ENCODE results near the gene SNN. TPM values are rescaled to one million over a fixed set of nuclear protein-coding genes. Genes with fewer than 3 reads are reported as not detected.

Gene SNN
- total RNA-seq, 4 donors from 2014 or later, result 30.7 to 66.9 (median 33.6) TPM

- DNase-seq (ENCODE audit: extremely low spot score), result no peak
- Histone ChIP-seq H3K36me3 (no peaks in the 10 kb centered on the region), H3K4me1 (peaks cover 16 to 24% (median 23%) of the 10 kb centered on the region in 4 donors), H3K27ac (replicated peaks in 1 of 4) (peak overlapping the region; percentile 76 to 85 (median 80)), H3K4me3 (no peak overlapping the region), H3K9me3 (no peaks in the 10 kb centered on the region), H3K27me3 (no peaks in the 10 kb centered on the region)
- intact Hi-C loops (cut with DNase I), result loop anchor here (2.0 to 5.0 kb wide), 2 partner anchors 108 to 234 kb away; no protein-coding TSS in a partner anchor
- 48% methylated on average over 19 of the region's 20 CpGs for WGBS
- TF ChIP-seq EP300 (IDR thresholded peaks at IDR 0.05), result no peak
- peak in 1 of 2 donors; percentile 28 for TF ChIP-seq POLR2AphosphoS5 (IDR thresholded peaks at IDR 0.05)
- TF ChIP-seq CTCF (IDR thresholded peaks at IDR 0.05), result peak; percentile 81 to 83 (median 83)
- TF ChIP-seq POLR2A (IDR thresholded peaks at IDR 0.05; ENCODE audit: low read depth), result no peak
These were observed 27.1 kb upstream of the SNN start for GRCh38 chr16:11640987-11641817.

GRCh38 chr16:11642765-11643116 is 25.5 kb upstream of the SNN start:
- no peak overlapping the region for H3K4me3 ChIP-seq
- intact Hi-C loops (cut with DNase I), result loop anchor here (5.0 kb wide), 1 partner anchor 235 kb away; no protein-coding TSS in a partner anchor
- no peaks in the 10 kb centered on the region for H3K36me3 ChIP-seq
- H3K27ac ChIP-seq (replicated peaks in 1 of 4), result no peak overlapping the region
- H3K9me3 ChIP-seq, result no peaks in the 10 kb centered on the region
- TF ChIP-seq EP300 (IDR thresholded peaks at IDR 0.05) (no peak), POLR2A (IDR thresholded peaks at IDR 0.05; ENCODE audit: low read depth) (no peak), POLR2AphosphoS5 (IDR thresholded peaks at IDR 0.05) (no peak), CTCF (IDR thresholded peaks at IDR 0.05) (no peak)
- peaks cover 16 to 24% (median 23%) of the 10 kb centered on the region in 4 donors for H3K4me1 ChIP-seq
- no peak for DNase-seq (ENCODE audit: extremely low spot score)
- WGBS, result 65% methylated on average over 4 of the region's 4 CpGs
- no peaks in the 10 kb centered on the region for H3K27me3 ChIP-seq

- H3K36me3 ChIP-seq, result no peaks in the 10 kb centered on the region
- H3K9me3 ChIP-seq, result no peaks in the 10 kb centered on the region
- intact Hi-C loops (cut with DNase I), result no loop called here
- TF ChIP-seq POLR2A (IDR thresholded peaks at IDR 0.05; ENCODE audit: low read depth) (no peak), POLR2AphosphoS5 (IDR thresholded peaks at IDR 0.05) (no peak), CTCF (IDR thresholded peaks at IDR 0.05) (no peak)
- H3K27ac ChIP-seq (replicated peaks in 1 of 4), result no peak overlapping the region
- no peaks in the 10 kb centered on the region for H3K27me3 ChIP-seq
- no peak for DNase-seq (ENCODE audit: extremely low spot score)
- H3K4me1 ChIP-seq, result no peaks in the 10 kb centered on the region
- no peak overlapping the region for H3K4me3 ChIP-seq
- WGBS, result 80% methylated on average over 7 of the region's 7 CpGs
These were observed 19.0 kb upstream of the SNN start for GRCh38 chr16:11649276-11649675.

- WGBS, result 89% methylated on average over 18 of the region's 18 CpGs
- intact Hi-C loops (cut with DNase I), result no loop called here
- no peak for DNase-seq (ENCODE audit: extremely low spot score)
- TF ChIP-seq POLR2A (IDR thresholded peaks at IDR 0.05; ENCODE audit: low read depth), result no peak
- no peak for TF ChIP-seq POLR2AphosphoS5 (IDR thresholded peaks at IDR 0.05)
- Histone ChIP-seq H3K27ac (replicated peaks in 1 of 4) (no peak overlapping the region), H3K4me1 (no peaks in the 10 kb centered on the region), H3K36me3 (no peaks in the 10 kb centered on the region), H3K4me3 (no peak overlapping the region), H3K27me3 (no peaks in the 10 kb centered on the region), H3K9me3 (no peaks in the 10 kb centered on the region)
These were observed 17.3 kb upstream of the SNN start for GRCh38 chr16:11650641-11651591.

GRCh38 chr16:11651796-11652195 is 16.5 kb upstream of the SNN start:
- intact Hi-C loops (cut with DNase I), result no loop called here
- no peak for TF ChIP-seq POLR2AphosphoS5 (IDR thresholded peaks at IDR 0.05)
- TF ChIP-seq POLR2A (IDR thresholded peaks at IDR 0.05; ENCODE audit: low read depth), result no peak
- TF ChIP-seq EP300 (IDR thresholded peaks at IDR 0.05), result no peak
- TF ChIP-seq CTCF (IDR thresholded peaks at IDR 0.05), result no peak
- H3K4me1 ChIP-seq, result no peaks in the 10 kb centered on the region

More at GRCh38 chr16:11651796-11652195, 16.5 kb upstream of the SNN start:
- no peak for DNase-seq (ENCODE audit: extremely low spot score)
- H3K27me3 ChIP-seq, result no peaks in the 10 kb centered on the region
- H3K9me3 ChIP-seq, result no peaks in the 10 kb centered on the region
- H3K27ac ChIP-seq (replicated peaks in 1 of 4), result no peak overlapping the region
- no peaks in the 10 kb centered on the region for H3K36me3 ChIP-seq
- no peak overlapping the region for H3K4me3 ChIP-seq
- 82% methylated on average over 8 of the region's 8 CpGs for whole genome bisulfite sequencing
